ENCODE results near the gene VEZT.
"Not testable (repeated sequence)": the region's sequence is repeated elsewhere in the genome, so short reads cannot be mapped to it uniquely, and the experiment has no call there.

The VEZT gene

DNA sequence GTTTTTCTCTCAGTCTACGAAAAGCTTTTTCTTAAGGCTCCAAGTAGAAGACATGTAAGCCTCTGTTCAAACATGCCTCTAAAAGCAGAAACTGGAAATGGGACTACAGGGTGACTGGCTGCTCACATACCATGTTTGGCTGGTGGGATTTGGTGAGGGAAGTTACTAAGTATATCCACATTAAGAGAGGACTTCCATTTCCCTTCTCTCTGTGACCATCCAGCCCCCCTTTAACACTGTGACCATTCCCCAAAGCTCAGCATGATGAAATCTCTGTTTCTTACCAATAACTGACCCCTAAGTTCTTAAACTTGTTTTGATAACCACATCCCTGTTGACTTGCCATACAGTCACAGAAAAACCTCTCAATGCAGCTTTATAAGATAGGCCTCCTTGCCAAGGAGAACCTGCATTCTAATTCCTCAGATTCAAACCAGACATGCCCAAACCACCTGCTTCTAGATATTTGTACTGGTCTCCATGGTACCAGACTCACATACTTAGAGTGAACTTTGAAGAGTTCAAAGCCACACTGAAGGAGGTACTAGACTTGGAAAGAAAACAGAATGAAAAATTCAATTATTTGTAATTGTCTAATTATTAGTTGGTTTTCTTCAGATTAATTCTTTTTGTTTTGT is 102.2 kb downstream of the VEZT start:
- no peak for DNase-seq (ENCODE audit: low read depth)

DNA sequence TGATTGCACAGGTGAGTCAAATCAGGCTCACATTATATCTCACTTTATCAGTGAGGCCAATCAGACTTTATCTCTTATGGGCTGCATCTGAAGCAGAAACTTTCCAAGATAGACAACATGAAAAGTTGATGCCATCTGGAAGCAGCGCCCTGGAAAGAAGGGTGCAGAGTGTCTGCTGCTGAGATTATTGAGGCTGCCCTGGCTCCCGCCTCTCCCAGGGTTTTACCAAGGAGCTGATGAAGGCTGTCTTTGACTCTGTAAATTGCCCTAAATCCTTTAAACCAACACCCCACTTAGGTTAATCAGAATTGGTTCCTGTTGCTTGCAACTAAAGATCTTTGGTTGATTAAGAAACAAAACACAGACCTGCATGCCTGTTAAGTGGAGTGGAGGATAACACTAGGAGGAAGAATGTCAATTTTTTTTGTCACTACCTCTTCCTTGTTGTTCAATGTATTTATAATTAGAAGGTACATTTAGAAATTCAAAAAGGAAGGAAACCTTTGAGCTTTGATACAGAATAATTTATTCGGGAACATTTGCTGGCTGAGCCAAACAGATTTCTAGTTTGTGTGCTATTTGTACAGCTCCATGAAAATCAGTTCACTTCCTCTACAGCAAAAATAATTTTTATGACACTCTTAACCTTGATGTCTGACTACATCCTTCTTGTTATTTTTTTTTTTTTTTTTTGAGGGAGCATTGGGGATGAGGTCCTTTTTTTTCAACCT is 104.1 kb downstream of the VEZT start:
- DNase-seq (ENCODE audit: low read depth) = no peak

DNA sequence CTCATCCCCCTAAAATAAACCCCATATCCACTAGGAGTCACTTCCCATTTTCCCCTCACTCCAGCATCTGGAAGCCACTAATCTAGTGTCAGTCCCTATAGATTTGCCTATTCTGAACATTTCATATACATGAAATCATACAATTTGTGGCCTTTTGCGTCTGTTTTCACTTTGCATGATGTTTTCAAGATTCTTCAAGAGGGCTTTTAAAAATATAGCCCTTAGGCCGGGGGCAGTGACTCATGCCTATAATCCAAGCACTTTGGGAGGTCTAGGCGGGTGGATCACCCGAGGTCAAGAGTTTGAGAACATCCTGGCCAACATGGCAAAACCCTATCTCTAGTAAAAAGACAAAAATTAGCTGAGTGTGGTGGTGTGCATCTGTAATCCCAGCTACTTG is 104.7 kb downstream of the VEZT start:
- DNase-seq (ENCODE audit: low read depth) = no peak

DNA sequence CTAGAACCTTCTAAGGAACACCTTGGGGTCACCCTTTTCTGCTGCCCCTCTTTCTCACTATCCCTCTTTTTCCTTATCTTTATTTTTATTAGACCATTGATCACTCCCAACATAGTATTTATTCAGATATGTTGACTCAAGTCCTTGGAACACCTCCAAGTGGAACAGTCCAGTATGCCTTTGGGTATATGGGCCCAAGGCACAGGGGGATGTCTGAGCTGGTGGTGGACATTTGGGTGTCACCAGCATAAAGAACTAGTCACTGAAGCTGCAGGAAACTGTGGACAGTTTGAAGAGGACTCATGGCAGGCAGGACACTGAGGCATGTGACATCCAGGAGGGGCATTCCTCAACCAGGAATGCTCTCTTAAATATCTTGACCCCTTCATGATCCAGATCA is 105.6 kb downstream of the VEZT start:
- no peak for DNase-seq (ENCODE audit: low read depth)

DNA sequence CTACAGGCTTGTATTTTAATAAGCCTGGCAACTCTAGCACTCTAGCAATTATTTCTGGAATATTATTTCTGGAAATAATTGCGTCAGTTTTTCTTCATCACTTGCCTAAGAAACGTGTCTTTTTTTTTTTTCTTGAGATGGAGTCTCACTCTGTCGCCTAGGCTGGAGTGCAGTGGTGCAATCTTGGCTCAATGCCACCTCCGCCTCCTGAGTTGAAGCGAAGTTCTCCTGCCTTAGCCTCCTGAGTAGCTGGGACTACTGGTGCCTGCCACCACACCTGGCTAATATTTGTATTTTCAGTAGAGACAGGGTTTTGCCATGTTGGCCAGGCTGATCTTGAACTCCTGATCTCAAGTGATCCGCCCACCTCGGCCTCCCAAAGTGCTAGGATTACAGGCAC is 106.6 kb downstream of the VEZT start:
- DNase-seq (ENCODE audit: low read depth) = not testable (repeated sequence)

DNA sequence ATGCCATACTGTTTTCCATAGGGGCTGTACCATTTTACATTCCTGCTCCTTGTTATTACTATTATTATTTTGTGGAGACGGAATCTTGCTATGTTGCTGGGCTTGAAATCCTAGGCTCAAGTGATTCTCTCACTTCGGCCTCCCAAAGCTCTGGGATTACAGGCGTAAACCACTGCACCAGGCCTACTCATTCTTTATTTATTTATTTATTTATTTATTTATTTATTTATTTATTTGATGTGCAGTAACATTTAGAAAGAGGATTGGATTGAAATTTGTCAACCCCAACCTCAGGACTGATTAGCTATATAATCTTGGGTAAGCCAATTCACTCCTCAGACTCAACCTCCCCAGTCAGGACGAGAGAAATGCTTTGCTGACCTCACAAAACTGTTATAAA is 107.9 kb downstream of the VEZT start:
- no peak for DNase-seq (ENCODE audit: low read depth)

DNA sequence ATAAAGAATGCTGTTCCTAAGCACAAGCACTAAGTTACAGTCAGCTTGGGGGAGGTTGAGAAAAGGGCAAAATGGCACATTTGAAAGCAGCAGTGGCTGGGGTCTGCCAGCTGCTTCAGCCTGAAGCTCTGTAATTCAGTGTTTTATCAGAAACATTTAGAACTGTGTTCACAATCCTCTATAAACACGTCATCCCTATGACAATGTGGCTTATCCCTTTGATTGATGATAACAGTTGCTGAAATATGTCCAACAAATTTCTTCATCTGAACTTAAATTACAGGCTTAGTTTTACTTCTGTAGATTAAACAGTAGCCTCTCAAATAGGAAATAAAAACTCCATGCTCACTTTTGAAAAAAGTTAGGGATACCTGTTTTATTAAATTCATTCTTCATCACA is 108.8 kb downstream of the VEZT start:
- DNase-seq (ENCODE audit: low read depth) = no peak

DNA sequence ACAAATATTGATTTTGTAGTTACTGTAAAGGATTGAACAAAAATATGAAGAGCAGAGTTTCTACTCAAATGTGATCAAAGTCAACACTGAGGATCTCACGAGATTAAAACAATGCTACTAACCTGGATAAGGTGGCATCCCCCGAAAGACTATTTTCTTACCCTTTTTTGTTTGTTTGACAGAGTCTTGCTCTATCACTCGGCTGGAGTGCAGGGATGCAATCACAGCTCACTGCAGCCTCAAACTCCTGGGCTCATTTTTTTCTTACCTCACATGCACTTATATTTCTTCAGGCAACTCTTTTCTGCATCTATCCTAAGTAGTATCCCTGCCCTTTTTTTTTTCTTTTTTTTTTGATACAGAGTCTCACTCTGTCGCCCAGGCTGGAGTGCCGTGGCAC is 109.2 kb downstream of the VEZT start:
- DNase-seq (ENCODE audit: low read depth) = no peak

DNA sequence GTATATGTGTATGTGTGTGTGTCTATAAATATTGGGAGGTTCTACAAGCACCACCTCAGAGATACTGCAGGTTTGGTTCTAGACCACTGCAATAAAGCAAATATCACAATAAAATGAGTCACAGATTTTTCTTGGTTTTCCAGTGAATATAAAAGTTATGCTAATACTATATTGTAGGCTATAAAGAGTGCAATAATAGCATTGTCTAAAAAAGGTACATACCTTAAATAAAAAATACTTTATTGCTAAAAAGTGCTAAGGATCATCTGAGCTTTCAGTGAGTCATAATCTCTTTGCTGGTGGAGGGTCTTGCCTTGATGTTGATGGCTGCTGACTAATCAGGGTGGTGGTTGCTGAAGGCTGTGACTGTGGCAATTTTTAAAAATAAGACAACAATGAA is 111.1 kb downstream of the VEZT start:
- no peak for DNase-seq (ENCODE audit: low read depth)

DNA sequence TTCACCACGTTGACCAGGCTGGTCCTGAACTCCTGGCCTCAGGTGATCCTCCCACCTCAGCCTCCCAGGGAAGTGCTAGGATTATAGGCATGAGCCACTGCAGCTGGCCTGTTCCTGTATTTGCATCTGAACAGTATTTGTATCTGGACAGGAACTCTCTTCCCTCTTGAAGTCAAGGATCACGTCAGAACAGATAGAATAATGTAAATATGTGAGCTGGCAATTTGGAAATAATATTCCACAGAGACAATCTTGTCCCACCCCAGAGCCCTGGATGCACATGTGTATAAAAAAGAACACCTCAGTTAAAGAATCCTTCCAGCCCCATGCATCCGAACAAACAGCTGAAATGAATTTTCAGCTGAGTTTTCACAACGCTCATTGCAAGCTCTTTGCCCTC is 118.3 kb downstream of the VEZT start:
- DNase-seq (ENCODE audit: low read depth) = no peak

DNA sequence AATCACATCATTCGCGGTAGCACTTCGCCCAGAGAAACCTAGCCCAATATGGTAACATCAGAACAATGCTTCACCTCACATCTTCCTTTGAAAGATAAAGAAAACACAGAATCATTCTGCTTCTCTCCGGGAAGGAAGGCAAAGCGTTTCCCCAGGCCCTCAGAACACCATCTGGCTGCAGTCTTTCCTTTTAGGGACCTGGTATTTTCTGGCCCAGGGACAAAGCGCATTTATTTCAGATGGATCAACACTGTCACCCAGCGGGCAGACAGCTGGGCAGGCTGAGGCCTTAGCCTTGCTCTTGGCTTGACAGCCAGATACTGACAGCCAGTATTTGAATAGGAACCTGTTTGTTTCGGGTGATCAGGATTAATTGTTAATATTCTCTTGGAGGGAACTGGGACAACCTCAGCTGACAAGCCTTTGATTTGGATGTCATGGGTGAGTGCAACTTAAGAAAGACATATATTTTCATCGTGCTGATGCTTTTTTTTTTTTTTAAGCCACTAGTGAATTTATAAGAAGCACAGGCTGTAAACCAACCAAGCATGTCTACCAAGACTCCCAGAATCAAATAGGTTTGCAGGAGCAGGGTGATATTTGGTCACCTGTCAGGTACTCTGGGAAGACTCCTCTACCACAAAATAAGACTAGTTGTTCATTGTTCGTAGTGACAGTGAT is 118.9 kb downstream of the VEZT start:
- no peak for DNase-seq (ENCODE audit: low read depth)

DNA sequence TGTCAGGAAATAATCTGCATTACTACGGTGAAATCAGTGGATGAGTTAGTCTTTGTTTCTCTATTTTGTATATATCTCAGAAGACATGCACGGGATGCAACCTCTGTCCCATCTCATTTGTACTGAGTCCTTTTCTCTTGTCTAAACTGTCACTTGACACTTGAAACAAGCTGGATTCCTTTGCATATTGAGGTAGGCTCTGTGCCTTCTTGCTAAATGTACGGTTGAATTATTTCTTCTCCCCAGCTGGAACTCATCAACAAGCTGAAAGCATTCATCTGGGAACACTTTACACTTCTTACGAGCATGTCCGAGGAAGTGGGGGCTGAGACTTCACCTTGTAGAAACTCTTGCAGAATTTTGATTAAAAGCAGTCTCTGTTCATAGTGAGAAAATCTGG is 119.5 kb downstream of the VEZT start:
- no peak for DNase-seq (ENCODE audit: low read depth)

DNA sequence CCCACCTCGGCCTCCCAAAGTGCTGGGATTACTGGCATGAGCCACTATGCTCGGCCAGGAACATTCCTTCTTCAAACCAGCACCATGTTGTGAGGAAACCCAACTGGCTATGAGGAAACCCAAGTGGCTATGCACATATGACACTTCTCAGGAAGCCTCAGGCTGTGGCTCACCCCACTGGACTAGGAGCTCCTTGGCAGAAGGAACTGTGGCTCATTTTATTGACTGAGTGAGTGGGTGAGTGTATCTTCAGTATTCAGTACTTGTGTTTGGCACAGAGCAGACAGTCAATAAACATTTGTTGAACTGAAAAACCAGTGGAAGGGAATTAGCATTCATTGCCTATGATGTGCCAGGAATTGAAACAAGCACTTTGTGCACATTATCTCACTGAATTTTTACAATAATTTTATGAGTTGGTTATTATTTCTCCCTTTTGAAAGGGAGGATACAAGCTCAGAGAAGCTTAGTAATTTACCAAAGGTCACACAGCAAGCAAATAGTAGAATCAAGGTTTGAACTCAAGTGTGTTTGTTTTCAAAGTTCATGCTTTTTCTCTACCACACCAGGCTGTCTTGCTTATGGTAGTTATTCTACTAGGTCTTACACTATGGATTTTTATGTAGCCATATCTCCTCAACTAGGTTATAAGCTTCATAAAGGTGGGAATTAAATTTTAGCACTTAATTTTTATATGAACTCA is 121.6 kb downstream of the VEZT start:
- DNase-seq (ENCODE audit: low read depth) = no peak

DNA sequence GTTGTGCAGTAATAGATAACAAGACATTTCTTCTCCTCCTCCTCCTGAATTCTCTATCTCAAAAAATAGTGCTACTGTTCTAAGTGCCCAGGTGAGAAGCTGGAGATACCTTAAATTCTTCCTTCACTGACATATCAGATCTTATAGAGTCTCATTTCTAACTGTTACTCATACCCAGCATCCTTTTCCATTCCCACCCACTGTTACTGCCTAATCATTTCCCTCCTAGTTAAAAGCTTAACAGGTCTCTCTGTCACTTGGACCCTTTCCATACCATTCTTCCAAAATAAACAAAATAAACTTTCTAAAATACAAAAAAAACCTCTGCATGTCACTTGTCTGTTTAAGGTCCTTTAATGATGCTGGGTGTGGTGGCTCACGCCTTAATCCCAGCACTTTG is 124.4 kb downstream of the VEZT start:
- no peak for DNase-seq (ENCODE audit: low read depth)

DNA sequence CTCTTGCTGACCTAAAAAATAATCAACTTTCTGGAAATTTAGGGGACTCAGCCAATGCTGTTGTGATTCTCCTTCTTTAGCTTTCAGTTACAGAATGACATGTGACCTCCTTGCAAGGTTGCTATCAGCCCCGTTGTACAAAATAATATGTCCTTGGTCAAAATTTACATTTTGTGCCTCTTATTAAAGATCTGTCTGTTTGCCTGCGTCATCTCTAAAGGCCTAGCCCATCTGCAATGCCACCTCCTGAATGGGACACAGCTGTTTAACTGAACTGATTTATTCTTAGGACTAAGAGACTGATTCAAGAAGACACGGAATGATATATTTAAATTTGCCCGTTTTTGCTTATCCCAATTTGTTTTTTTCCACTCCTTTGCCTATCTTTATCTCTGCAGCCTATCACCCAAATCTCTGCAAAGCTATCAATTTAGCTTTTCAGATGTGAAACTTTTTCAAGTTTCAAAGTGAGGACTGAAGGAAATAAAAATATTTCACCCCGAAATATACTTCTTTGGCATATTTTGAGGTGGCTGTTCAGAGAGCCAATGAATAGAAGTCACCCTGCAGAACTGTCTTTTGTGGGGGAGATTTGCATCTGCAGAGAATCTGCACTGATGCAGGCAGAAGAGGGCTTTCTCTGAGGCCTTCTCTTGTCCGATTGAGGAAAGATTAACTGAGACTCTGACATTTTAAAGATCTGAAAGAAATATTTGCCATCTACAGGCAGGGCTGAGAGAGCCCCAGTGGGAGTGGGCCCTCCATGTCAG is 126.0 kb downstream of the VEZT start:
- DNase-seq (ENCODE audit: low read depth) = no peak

DNA sequence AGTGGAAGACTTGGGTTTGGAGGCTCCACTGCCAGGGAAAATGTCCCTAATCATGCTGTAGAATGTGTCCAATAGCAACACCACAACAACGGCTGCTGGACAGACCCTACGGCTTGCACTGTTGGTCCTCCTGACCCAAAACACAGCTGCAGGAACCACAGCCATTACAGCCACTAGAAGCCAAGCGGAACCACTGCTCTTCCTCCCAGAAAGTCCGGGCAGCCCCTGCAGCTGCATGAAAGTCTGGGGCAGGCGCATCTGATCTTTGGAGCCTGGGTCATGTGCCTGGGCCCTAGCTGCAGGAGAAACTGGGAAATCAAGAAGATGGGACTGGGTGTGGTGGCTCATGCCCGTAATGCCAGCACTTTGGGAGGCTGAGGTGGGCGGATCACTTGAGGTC is 131.7 kb downstream of the VEZT start:
- DNase-seq (ENCODE audit: low read depth) = no peak

DNA sequence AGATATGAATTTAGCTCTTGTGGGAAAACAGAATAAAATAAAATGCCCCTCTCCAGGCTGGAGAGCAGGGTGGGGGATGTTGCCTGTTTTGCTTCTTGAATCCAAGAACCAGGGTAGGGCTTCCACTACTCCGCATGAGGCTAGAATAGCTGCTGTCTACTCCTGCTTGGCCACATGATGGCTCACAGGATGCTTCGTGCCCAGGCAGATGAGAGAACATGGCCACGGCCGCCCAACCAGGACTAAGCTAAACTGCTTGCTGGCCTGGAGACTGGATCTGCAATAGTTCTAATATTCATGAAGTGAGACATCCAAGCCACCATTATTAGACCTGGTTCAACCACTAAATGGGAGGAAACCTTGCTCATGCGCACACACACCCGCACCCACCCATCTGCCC is 134.1 kb downstream of the VEZT start:
- no peak for DNase-seq (ENCODE audit: low read depth)

Measured in T follicular helper cell (primary cell).